ENCODE data around the gene RPS29. TPM values are rescaled to one million over a fixed set of nuclear protein-coding genes. Genes with fewer than 3 reads are reported as not detected.

The RPS29 gene
- total and polyA plus RNA-seq, 2 of the 13 experiments (the other 11 are each of a cell fraction or from before 2014, with no cell fraction given): 4,303 to 8,215 TPM

DNA sequence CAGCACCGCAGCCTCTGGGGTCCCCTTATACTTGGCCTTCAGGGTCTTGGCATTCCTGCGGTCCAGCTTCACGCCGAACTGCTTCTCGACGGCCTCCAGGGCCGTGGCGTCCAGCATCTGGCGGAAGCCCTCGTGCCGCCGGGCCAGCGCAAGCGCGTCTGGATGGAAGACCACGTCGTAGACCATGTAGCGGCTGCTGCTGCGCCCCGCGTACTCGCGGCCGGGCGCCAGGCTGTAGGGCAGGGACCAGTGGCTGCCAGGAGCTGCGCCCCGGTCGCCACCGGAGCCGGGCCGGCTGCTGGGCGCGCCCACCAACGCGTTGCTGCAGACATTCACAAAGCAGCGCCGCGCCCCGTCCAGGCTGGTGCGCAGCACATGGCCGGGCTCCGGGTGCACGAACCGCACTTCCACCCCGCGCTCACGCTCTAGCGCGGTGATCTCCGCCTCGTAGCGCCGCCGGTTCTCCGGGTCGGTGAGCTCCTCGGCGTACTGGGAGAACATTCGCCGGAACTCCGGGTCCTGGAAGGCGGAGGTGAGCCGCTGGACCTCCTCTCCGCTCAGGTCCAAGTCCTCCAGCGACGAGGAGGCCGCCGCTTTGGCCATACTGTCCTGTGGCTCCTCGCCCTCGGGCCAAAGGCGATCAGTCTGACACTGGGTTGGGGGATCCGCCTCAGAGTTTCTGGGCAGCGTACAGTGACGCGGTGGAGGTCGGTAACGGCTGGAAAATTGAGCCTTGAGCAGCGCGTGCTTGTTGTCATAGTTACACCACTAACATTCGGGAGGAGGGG lies 48.6 kb upstream of the RPS29 start, which contains the start of gene DNAAF2 (continued):
- TF ChIP-seq, protein P1, sequence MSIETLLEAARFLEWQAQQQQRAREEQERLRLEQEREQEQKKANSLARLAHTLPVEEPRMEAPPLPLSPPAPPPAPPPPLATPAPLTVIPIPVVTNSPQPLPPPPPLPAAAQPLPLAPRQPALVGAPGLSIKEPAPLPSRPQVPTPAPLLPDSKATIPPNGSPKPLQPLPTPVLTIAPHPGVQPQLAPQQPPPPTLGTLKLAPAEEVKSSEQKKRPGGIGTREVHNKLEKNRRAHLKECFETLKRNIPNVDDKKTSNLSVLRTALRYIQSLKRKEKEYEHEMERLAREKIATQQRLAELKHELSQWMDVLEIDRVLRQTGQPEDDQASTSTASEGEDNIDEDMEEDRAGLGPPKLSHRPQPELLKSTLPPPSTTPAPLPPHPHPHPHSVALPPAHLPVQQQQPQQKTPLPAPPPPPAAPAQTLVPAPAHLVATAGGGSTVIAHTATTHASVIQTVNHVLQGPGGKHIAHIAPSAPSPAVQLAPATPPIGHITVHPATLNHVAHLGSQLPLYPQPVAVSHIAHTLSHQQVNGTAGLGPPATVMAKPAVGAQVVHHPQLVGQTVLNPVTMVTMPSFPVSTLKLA (IDR thresholded peaks at IDR 0.05): peak; percentile 67
- peak; percentile 77 for TF ChIP-seq RNF2 (conservative IDR thresholded peaks at IDR 0.05; ENCODE audit: low read depth)
- TF ChIP-seq RARA (CRISPR knock-in tag; IDR thresholded peaks at IDR 0.05): no peak
- TF ChIP-seq, protein P2, sequence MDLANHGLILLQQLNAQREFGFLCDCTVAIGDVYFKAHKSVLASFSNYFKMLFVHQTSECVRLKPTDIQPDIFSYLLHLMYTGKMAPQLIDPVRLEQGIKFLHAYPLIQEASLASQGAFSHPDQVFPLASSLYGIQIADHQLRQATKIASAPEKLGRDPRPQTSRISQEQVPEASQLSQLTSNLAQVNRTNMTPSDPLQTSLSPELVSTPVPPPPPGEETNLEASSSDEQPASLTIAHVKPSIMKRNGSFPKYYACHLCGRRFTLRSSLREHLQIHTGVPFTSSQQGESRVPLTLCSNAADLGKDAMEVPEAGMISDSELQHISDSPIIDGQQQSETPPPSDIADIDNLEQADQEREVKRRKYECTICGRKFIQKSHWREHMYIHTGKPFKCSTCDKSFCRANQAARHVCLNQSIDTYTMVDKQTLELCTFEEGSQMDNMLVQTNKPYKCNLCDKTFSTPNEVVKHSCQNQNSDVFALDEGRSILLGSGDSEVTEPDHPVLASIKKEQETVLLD (CRISPR knock-in tag; IDR thresholded peaks at IDR 0.05; ENCODE audit: low read depth): no peak; the same call in 1 of the 2 replicates
- no peak for TF ChIP-seq ZNF577 (CRISPR knock-in tag; IDR thresholded peaks at IDR 0.05; ENCODE audit: borderline replicate concordance, low read depth)
- TF ChIP-seq SRSF9 (IDR thresholded peaks at IDR 0.05; ENCODE audit: borderline replicate concordance, insufficient read depth, low read depth, low read length, poor library complexity, severe bottlenecking): no peak
- no peak for TF ChIP-seq ZMYM3 (CRISPR knock-in tag; IDR thresholded peaks at IDR 0.05)
- TF ChIP-seq ZNF883 (CRISPR knock-in tag; IDR thresholded peaks at IDR 0.05; ENCODE audit: not compliant biosample characterization): peak; percentile 33
- TF ChIP-seq ZNF563 (CRISPR knock-in tag; IDR thresholded peaks at IDR 0.05): peak; percentile 79
- TF ChIP-seq, protein P3, sequence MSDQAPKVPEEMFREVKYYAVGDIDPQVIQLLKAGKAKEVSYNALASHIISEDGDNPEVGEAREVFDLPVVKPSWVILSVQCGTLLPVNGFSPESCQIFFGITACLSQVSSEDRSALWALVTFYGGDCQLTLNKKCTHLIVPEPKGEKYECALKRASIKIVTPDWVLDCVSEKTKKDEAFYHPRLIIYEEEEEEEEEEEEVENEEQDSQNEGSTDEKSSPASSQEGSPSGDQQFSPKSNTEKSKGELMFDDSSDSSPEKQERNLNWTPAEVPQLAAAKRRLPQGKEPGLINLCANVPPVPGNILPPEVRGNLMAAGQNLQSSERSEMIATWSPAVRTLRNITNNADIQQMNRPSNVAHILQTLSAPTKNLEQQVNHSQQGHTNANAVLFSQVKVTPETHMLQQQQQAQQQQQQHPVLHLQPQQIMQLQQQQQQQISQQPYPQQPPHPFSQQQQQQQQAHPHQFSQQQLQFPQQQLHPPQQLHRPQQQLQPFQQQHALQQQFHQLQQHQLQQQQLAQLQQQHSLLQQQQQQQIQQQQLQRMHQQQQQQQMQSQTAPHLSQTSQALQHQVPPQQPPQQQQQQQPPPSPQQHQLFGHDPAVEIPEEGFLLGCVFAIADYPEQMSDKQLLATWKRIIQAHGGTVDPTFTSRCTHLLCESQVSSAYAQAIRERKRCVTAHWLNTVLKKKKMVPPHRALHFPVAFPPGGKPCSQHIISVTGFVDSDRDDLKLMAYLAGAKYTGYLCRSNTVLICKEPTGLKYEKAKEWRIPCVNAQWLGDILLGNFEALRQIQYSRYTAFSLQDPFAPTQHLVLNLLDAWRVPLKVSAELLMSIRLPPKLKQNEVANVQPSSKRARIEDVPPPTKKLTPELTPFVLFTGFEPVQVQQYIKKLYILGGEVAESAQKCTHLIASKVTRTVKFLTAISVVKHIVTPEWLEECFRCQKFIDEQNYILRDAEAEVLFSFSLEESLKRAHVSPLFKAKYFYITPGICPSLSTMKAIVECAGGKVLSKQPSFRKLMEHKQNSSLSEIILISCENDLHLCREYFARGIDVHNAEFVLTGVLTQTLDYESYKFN (CRISPR knock-in tag; conservative IDR thresholded peaks at IDR 0.05): 0 out of 2 replicates have a peak, but pooled peaks have one; percentile 20
- TF ChIP-seq, protein P4, sequence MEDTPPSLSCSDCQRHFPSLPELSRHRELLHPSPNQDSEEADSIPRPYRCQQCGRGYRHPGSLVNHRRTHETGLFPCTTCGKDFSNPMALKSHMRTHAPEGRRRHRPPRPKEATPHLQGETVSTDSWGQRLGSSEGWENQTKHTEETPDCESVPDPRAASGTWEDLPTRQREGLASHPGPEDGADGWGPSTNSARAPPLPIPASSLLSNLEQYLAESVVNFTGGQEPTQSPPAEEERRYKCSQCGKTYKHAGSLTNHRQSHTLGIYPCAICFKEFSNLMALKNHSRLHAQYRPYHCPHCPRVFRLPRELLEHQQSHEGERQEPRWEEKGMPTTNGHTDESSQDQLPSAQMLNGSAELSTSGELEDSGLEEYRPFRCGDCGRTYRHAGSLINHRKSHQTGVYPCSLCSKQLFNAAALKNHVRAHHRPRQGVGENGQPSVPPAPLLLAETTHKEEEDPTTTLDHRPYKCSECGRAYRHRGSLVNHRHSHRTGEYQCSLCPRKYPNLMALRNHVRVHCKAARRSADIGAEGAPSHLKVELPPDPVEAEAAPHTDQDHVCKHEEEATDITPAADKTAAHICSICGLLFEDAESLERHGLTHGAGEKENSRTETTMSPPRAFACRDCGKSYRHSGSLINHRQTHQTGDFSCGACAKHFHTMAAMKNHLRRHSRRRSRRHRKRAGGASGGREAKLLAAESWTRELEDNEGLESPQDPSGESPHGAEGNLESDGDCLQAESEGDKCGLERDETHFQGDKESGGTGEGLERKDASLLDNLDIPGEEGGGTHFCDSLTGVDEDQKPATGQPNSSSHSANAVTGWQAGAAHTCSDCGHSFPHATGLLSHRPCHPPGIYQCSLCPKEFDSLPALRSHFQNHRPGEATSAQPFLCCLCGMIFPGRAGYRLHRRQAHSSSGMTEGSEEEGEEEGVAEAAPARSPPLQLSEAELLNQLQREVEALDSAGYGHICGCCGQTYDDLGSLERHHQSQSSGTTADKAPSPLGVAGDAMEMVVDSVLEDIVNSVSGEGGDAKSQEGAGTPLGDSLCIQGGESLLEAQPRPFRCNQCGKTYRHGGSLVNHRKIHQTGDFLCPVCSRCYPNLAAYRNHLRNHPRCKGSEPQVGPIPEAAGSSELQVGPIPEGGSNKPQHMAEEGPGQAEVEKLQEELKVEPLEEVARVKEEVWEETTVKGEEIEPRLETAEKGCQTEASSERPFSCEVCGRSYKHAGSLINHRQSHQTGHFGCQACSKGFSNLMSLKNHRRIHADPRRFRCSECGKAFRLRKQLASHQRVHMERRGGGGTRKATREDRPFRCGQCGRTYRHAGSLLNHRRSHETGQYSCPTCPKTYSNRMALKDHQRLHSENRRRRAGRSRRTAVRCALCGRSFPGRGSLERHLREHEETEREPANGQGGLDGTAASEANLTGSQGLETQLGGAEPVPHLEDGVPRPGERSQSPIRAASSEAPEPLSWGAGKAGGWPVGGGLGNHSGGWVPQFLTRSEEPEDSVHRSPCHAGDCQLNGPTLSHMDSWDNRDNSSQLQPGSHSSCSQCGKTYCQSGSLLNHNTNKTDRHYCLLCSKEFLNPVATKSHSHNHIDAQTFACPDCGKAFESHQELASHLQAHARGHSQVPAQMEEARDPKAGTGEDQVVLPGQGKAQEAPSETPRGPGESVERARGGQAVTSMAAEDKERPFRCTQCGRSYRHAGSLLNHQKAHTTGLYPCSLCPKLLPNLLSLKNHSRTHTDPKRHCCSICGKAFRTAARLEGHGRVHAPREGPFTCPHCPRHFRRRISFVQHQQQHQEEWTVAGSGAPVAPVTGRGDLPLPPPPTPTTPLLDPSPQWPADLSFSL (CRISPR knock-in tag; IDR thresholded peaks at IDR 0.05): peak; percentile 59; the same call in 1 of the 2 replicates
- TF ChIP-seq, protein P5, sequence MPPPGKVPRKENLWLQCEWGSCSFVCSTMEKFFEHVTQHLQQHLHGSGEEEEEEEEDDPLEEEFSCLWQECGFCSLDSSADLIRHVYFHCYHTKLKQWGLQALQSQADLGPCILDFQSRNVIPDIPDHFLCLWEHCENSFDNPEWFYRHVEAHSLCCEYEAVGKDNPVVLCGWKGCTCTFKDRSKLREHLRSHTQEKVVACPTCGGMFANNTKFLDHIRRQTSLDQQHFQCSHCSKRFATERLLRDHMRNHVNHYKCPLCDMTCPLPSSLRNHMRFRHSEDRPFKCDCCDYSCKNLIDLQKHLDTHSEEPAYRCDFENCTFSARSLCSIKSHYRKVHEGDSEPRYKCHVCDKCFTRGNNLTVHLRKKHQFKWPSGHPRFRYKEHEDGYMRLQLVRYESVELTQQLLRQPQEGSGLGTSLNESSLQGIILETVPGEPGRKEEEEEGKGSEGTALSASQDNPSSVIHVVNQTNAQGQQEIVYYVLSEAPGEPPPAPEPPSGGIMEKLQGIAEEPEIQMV (CRISPR knock-in tag; IDR thresholded peaks at IDR 0.05; ENCODE audit: low read depth): peak; percentile 67; the same call in 1 of the 2 replicates
